Small intestine (tissue), 7 donors: ENCODE measurements around the gene EIF4E1B. TPM values are rescaled to one million over a fixed set of nuclear protein-coding genes. Genes with fewer than 3 reads are reported as not detected.

Experiments used
- DNase-seq, 2 donors: peaks; one replicate each; pipeline versions ENCODE4 v3.0.0 to v3.0.0-alpha.2; 2013
- FAIRE-seq: peaks from 2 replicates; lab custom pipeline; 2012; peaks lifted over from hg19 to GRCh38; lab: Jason Lieb, UNC
- H3K27ac ChIP-seq, 3 donors: one replicate each; pipeline ENCODE4 v1.5.1; 2013; ENCODE audit warnings: low read length in 2 of 3, mild to moderate bottlenecking in 2 of 3, control low read depth in 1 of 3, inconsistent platforms in 1 of 3, low read depth in 1 of 3, moderate library complexity in 1 of 3
- H3K27me3 ChIP-seq, 3 donors: one replicate each; pipeline ENCODE4 v1.6.1; 2013; ENCODE audit warnings: low read length in 3 of 3, inconsistent platforms in 1 of 3; ENCODE audit not compliant: control insufficient read depth in 3 of 3, insufficient read depth in 3 of 3
- H3K36me3 ChIP-seq, 3 donors: one replicate each; pipeline ENCODE4 v1.6.1; 2013; ENCODE audit warnings: low read length in 3 of 3, inconsistent platforms in 1 of 3, low read depth in 1 of 3, mild to moderate bottlenecking in 1 of 3, moderate library complexity in 1 of 3; ENCODE audit not compliant: control insufficient read depth in 3 of 3, insufficient read depth in 2 of 3
- H3K4me1 ChIP-seq, 3 donors: one replicate each; pipeline ENCODE4 v1.6.1; 2013; ENCODE audit warnings: low read length in 2 of 3, inconsistent platforms in 1 of 3, low read depth in 1 of 3, mild to moderate bottlenecking in 1 of 3, moderate library complexity in 1 of 3; ENCODE audit not compliant: control insufficient read depth in 3 of 3, insufficient read depth in 2 of 3
- H3K4me3 ChIP-seq, 3 donors: one replicate each; pipeline ENCODE4 v1.5.1; 2013; ENCODE audit warnings: low read length in 3 of 3, control low read depth in 1 of 3, inconsistent platforms in 1 of 3, low read depth in 1 of 3, mild to moderate bottlenecking in 1 of 3, moderate library complexity in 1 of 3
- H3K9me3 ChIP-seq, 2 donors: one replicate each; pipeline ENCODE4 v1.6.1; 2013; ENCODE audit warnings: low read depth in 1 of 2, low read length in 1 of 2; ENCODE audit not compliant: control insufficient read depth in 2 of 2, insufficient read depth in 1 of 2
- whole genome bisulfite sequencing, 3 donors: extraction: QIAGEN DNeasy Blood & Tissue Kit; methylation state at CpG; one replicate each; pipeline ENCODE4 v1.1.7; 2013; 5-methylcytosine and 5-hydroxymethylcytosine counted together
- polyA plus RNA-seq, 4 donors: library from polyadenylated mRNA; stranded (reverse) in 3 of 4; unstranded in 1 of 4; fragments of 200-250 nt in 3 of 4; fragments of 120-200 nt in 1 of 4; gene quantifications; one replicate each; pipeline versions ENCODE4 v1.2.1 to v1.2.3, GENCODE V29; 2013
- donor health status: healthy with polysubstance abuse.
- donor health status: control.
- donor health status: control.
- donor health status: Bipolar disorder and iron deficiency.
- donor health status: healthy.

The EIF4E1B gene
- polyA plus RNA-seq, 4 donors, result 0.22 TPM; not detected in 3

DNA sequence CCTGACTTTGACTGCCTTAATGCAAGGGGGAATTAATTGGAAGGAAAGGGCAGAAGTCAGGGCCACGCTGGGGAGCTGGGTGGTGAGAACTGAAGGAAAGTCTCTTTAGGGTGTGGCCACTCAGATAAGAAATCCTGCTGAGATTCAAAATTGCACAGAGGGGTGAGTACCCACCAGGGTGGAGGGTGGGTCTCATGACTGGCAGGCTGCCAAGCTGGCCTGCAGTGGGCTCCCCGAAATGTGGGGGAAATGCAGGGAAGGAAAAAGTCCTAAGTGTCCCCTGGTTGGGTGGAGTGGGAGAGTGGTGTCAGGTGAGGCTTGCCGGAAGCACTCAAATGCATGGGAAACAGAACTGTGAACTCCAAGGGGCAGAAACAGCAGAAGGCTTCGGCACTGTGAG is 40.9 kb downstream of the EIF4E1B start:
- WGBS, 3 donors, result 44 to 53% (median 49%) methylated on average over 4 of the region's 4 CpGs
- no peak overlapping the region for H3K27ac ChIP-seq
- peaks cover 0 to 3% (median 3%) of the 10 kb centered on the region in 3 donors for H3K27me3 ChIP-seq
- peaks cover 0 to 2% (median 0%) of the 10 kb centered on the region in 3 donors for H3K4me1 ChIP-seq
- H3K9me3 ChIP-seq, result no peaks in the 10 kb centered on the region
- no peaks in the 10 kb centered on the region for H3K36me3 ChIP-seq
- H3K4me3 ChIP-seq, result no peak overlapping the region
- FAIRE-seq (no peak), DNase-seq (peak; percentile 31 to 46)

DNA sequence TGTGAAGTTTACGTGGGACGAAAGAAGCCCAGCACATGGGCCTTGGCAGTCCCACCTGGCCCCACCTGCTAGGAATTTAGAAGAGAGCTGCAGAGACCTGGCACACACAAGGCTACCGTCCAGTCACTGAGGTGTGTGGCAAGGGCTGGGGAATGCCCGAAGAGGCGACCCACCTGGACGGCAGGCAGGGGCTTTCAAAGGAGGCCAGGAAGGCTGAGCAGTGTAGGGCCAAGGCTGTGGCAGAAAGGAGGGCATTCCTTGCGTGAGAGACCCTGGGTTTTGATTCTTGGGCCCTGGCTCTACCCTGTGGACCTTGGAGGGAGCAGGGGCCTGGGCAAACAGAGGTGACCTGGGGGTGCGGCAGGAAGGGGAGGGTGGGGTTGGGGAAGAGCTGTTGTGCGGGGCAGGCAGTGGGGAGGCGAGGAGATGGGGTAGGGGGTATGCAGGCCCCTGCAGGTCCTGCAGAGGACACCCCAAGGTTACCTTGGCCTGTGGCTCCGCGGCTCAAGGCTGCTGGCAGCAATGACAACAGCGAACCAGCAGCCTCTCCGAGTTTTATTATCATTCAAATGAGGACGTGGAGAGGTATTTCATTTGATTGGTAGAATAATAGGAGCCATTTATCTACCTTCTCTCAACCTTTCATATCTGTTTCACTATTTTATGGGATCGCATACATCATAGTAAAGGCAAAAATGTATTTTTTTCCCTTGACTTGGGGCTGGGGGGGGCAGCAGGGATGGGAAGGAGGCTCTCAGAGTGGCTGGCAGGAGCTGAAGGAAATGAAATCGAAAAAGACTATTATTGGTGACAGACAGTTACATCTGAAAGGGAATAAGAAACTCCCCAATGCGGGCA is 41.6 kb downstream of the EIF4E1B start:
- H3K4me1 ChIP-seq, result peaks cover 0 to 7% (median 0%) of the 10 kb centered on the region in 3 donors
- peaks cover 0 to 3% (median 3%) of the 10 kb centered on the region in 3 donors for H3K27me3 ChIP-seq
- H3K36me3 ChIP-seq, result no peaks in the 10 kb centered on the region
- no peak overlapping the region for H3K4me3 ChIP-seq
- no peak for FAIRE-seq
- H3K9me3 ChIP-seq, result no peaks in the 10 kb centered on the region
- no peak overlapping the region for H3K27ac ChIP-seq
- no peak for DNase-seq
- 51 to 59% (median 57%) methylated on average over 18 of the region's 18 CpGs for WGBS, 3 donors

GRCh38 chr5:176673651-176674583 is 43.4 kb downstream of the EIF4E1B start:
- 81 to 85% (median 81%) methylated on average over 18 of the region's 18 CpGs for WGBS, 3 donors
- no peak for FAIRE-seq
- Histone ChIP-seq H3K36me3 (no peaks in the 10 kb centered on the region), H3K4me1 (peaks cover 0 to 10% (median 0%) of the 10 kb centered on the region in 3 donors), H3K27ac (no peak overlapping the region), H3K9me3 (no peaks in the 10 kb centered on the region), H3K4me3 (no peak overlapping the region), H3K27me3 (peaks cover 0 to 3% (median 0%) of the 10 kb centered on the region in 3 donors)
- DNase-seq, result no peak

GRCh38 chr5:176674799-176675198 is 44.3 kb downstream of the EIF4E1B start:
- H3K27me3 ChIP-seq, result peaks cover 0 to 8% (median 6%) of the 10 kb centered on the region in 3 donors
- no peaks in the 10 kb centered on the region for H3K36me3 ChIP-seq
- WGBS, 3 donors, result 84 to 91% (median 84%) methylated on average over 17 of the region's 17 CpGs
- DNase-seq, result no peak
- no peak overlapping the region for H3K4me3 ChIP-seq
- no peak overlapping the region for H3K27ac ChIP-seq
- H3K4me1 ChIP-seq, result peaks cover 0 to 10% (median 0%) of the 10 kb centered on the region in 3 donors
- FAIRE-seq, result no peak
- H3K9me3 ChIP-seq, result no peaks in the 10 kb centered on the region

- Histone ChIP-seq H3K36me3 (no peaks in the 10 kb centered on the region), H3K27me3 (peaks cover 5 to 16% (median 13%) of the 10 kb centered on the region in 3 donors), H3K27ac (no peak overlapping the region), H3K4me1 (peaks cover 0 to 8% (median 0%) of the 10 kb centered on the region in 3 donors), H3K9me3 (no peaks in the 10 kb centered on the region), H3K4me3 (no peak overlapping the region)
- 64 to 67% (median 66%) methylated on average over 19 of the region's 19 CpGs for WGBS, 3 donors
- FAIRE-seq, result no peak
- DNase-seq, result peak; percentile 23 to 35
These were observed 45.3 kb downstream of the EIF4E1B start for GRCh38 chr5:176675676-176676360.

DNA sequence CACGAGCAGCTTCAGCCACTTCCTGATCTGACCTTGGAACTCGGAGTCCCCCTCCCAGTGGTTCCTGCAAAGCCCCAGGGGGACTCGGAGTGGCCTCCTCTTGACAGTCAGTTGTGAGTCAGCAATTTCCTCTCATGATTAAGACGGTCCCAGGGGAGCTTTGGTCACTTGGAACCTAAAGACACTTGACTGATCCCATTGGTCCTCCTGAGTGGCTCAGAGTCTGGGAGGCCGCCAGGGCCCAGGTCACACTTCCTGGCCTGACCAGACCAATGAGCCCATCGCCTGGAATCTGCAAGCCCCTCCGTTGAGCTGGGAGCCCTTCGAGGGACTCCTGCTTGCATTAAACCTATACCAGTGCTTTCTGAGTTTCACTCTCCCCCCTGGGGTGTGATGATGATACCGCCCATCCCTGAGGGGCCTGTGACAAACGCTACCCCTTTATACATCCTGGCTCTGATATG is 45.9 kb downstream of the EIF4E1B start:
- H3K4me1 ChIP-seq, result peaks cover 0 to 8% (median 0%) of the 10 kb centered on the region in 3 donors
- FAIRE-seq (no peak), DNase-seq (no peak)
- no peak overlapping the region for H3K4me3 ChIP-seq
- no peaks in the 10 kb centered on the region for H3K9me3 ChIP-seq
- H3K36me3 ChIP-seq, result no peaks in the 10 kb centered on the region
- H3K27ac ChIP-seq, result no peak overlapping the region
- WGBS, 3 donors, result 61 to 69% (median 63%) methylated on average over 10 of the region's 10 CpGs
- peaks cover 5 to 20% (median 13%) of the 10 kb centered on the region in 3 donors for H3K27me3 ChIP-seq

DNA sequence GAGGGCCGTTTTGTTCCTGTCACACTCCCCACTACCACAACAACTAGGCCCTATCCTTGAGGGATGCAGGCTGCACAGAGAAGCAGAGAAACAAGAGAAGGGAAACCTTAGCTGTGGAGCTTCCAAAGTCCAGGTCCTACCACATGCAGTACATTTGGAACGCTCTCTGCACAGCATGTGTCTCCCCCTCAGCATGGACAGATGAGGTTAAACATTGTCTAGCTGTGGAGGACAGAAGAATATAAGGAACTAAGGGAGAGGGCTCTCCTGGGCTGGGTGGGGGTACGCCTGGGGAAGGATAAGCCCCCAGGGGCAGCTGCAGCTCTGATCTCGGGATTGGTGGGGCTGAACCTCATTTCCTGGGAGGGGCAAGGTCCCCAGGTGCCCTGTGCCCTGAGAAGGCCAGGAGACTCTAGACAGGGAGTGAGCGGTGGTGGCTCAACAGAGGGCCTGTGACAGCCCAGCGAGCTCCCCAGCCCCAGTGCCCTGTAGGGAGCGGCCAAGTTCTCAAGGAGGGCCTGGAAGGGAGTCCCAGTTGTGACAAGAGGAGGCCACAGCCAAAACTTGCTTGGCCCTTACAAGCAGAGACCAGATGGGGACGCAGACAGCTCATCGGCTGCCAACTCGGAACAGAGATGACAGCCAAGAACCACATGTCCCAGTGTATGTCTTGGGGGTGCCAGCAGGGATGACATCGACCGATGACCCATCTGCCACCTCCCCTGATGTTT is 46.9 kb downstream of the EIF4E1B start:
- peaks cover 0 to 8% (median 0%) of the 10 kb centered on the region in 3 donors for H3K4me1 ChIP-seq
- no peaks in the 10 kb centered on the region for H3K36me3 ChIP-seq
- H3K27ac ChIP-seq, result no peak overlapping the region
- FAIRE-seq (no peak), DNase-seq (peak in 1 of 2 donors; percentile 61)
- peaks cover 5 to 26% (median 13%) of the 10 kb centered on the region in 3 donors for H3K27me3 ChIP-seq
- H3K9me3 ChIP-seq, result no peaks in the 10 kb centered on the region
- 66 to 72% (median 71%) methylated on average over 12 of the region's 12 CpGs for WGBS, 3 donors
- H3K4me3 ChIP-seq, result no peak overlapping the region
